ENCODE measurements around the gene CD74. TPM values are rescaled to one million over a fixed set of nuclear protein-coding genes. Genes with fewer than 3 reads are reported as not detected.
A peak's percentile ranks its signal among the peaks of the same experiment; 100 is the strongest.

Gene CD74
- total RNA-seq, 2 donors from 2014 or later: 200 to 485 TPM

DNA sequence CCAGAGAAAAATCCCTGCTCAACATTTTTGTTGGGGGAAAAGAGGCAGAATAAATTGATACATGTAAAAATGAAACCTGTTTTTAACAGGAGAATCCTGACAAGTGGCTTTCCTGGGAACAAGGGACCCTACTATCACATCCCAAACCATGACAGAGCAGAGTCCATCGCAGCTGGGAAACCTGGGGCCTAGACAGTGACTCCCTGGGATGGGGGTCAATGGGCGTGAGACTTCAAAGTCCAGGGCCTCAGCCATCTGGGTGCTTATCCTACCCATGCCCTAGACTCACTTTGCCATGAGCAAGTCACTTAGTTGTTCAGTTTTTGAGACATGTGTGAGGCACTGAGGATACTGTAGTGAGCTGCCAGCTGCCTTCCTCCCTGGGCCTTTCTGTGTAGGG, 49.5 kb downstream of the CD74 start:
- intact Hi-C loops (cut with DNase I): no loop called here

DNA sequence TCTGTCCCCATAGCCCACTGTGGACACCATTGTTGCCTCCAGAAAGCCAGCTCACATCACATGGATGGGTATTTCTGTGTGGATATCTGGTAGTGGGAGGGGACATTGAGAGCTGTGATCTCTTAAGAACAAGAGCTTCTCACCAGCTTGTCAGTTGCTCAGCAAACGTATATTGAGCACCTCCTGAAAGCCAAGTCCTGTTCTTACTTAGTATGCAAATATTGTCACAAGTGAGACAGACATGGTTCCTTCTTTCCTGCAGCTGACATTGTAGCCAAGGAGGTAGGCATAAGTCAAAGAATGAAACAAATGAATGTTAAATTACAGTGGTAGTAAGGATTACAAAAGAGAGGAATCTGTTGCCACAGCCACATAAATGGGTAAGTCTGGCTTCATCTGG, 51.4 kb downstream of the CD74 start:
- Histone ChIP-seq H3K4me1 (peaks cover 9% of the 10 kb centered on the region), H3K27ac (no peak overlapping the region), H3K9ac (ENCODE audit: low read depth in 2 of 2, low read length in 2 of 2) (no peak overlapping the region), H3K9me3 (no peaks in the 10 kb centered on the region), H3K4me3 (no peak overlapping the region), H3K27me3 (no peaks in the 10 kb centered on the region), H3K36me3 (peaks cover 10% of the 10 kb centered on the region)
- intact Hi-C loops (cut with DNase I): no loop called here
- no peak for DNase-seq
- TF ChIP-seq, protein P1, sequence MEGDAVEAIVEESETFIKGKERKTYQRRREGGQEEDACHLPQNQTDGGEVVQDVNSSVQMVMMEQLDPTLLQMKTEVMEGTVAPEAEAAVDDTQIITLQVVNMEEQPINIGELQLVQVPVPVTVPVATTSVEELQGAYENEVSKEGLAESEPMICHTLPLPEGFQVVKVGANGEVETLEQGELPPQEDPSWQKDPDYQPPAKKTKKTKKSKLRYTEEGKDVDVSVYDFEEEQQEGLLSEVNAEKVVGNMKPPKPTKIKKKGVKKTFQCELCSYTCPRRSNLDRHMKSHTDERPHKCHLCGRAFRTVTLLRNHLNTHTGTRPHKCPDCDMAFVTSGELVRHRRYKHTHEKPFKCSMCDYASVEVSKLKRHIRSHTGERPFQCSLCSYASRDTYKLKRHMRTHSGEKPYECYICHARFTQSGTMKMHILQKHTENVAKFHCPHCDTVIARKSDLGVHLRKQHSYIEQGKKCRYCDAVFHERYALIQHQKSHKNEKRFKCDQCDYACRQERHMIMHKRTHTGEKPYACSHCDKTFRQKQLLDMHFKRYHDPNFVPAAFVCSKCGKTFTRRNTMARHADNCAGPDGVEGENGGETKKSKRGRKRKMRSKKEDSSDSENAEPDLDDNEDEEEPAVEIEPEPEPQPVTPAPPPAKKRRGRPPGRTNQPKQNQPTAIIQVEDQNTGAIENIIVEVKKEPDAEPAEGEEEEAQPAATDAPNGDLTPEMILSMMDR (IDR thresholded peaks at IDR 0.05): no peak

More for the DNA sequence above, 49.5 kb downstream of the CD74 start:
- Histone ChIP-seq H3K4me1 (peaks cover 8% of the 10 kb centered on the region), H3K9ac (ENCODE audit: low read depth in 2 of 2, low read length in 2 of 2) (no peak overlapping the region), H3K27ac (no peak overlapping the region), H3K4me3 (no peak overlapping the region), H3K27me3 (no peaks in the 10 kb centered on the region), H3K9me3 (no peaks in the 10 kb centered on the region), H3K36me3 (peaks cover 10% of the 10 kb centered on the region)
- no peak for DNase-seq
- TF ChIP-seq, protein P1 (IDR thresholded peaks at IDR 0.05): no peak

DNA sequence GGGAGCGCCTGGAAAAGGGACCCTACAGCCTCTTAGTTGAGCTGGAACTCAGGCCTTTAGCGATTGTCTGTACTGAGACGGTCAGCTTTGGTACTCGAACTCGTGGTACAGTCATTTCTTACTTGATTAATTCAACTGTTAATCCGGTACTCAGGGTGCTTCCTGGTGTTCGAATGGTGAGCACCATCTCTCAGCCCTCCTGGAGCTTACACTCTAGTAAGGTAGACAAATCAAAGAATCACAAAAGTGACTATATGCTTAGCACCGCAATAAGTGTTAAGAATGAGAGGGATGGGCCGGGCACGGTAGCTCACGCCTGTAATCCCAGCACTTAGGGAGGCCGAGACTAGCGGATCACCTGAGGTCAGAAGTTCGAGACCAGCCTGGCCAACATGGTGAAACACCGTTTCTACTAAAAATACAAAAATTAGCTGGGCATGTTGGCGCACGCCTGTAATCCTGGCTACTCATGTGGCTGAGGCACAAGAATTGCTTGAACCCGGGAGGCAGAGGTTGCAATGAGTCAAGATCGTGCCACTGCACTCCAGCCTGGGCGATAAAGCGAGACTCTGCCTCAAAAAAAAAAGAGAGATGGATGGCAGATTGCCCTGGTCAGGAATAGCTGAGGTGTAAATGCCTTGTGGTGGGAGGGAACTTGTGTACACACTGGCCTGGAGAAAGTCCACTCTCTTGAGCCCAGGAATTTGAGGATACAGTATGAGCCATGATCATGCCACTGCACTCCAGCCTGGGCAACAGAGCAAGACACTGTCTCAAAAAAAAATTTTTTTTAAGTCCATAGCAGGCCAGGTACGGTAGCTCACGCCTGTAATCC, 54.2 kb downstream of the CD74 start:
- peak overlapping the region; percentile 47 for H3K27ac ChIP-seq
- no peaks in the 10 kb centered on the region for H3K9me3 ChIP-seq
- H3K9ac ChIP-seq (ENCODE audit: low read depth in 2 of 2, low read length in 2 of 2): peak overlapping the region; percentile 79 to 85
- DNase-seq: no peak
- peaks cover 10% of the 10 kb centered on the region for H3K36me3 ChIP-seq
- intact Hi-C loops (cut with DNase I): loop anchor here (5.0 kb wide), 1 partner anchor 84 kb away; no protein-coding TSS in a partner anchor
- TF ChIP-seq, protein P1 (IDR thresholded peaks at IDR 0.05): no peak
- H3K27me3 ChIP-seq: no peaks in the 10 kb centered on the region
- H3K4me1 ChIP-seq: peaks cover 9% of the 10 kb centered on the region
- H3K4me3 ChIP-seq: peak overlapping the region; percentile 89

DNA sequence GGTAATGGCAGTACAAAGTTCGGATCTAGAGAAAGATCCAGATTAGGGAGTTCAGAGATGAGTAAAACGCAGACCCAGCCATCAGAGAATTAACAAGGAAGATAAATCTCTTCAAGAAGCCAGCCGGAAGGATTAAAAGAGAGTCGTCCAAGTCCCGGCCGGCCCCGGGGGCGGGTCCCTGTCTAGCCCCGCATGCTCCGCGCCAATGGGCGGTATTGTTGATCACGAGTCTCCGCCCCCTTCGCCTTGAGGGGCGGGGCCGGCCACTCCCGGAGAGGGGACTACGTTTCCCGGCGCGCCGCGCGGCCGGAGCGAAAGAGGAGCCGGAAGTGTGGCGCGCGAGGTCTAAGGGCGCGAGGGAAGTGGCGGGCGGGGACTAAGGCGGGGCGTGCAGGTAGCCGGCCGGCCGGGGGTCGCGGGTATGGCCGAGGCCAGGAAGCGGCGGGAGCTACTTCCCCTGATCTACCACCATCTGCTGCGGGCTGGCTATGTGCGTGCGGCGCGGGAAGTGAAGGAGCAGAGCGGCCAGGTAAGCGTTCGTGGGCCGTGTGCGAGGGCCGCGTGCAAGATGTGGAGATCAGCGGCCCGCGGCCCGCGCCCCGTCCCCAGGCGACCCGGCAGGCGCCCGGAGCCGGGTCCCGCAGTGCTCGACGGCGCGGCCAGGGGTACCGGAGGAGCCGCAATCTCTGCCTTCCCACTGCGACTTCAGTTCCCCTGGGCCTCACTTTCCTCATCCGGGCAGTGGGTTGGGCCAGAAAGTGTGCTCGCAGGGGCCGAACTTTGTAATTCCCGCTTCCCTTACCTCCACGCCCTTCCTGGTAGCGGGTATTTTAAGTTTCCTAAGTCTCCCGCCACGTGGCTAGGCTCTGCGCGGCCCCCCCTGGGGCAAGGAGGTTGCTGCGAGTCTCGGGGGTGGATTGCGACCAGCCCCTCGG, 55.1 kb downstream of the CD74 start, which contains the start of gene TCOF1:
Gene TCOF1, plus strand, starts transcription at position 372 of the 935 bp plus-strand sequence. Its CDS starts 50 bp downstream, at position 422.
- Histone ChIP-seq H3K36me3 (peaks cover 9% of the 10 kb centered on the region), H3K9ac (ENCODE audit: low read depth in 2 of 2, low read length in 2 of 2) (peak within 1 kb of the TSS; percentile 79 to 85), H3K4me3 (peak within 1 kb of the TSS; percentile 89), H3K27ac (peak within 1 kb of the TSS; percentile 47), H3K27me3 (no peaks in the 10 kb centered on the region), H3K9me3 (no peaks in the 10 kb centered on the region), H3K4me1 (peaks cover 9% of the 10 kb centered on the region)
- TF ChIP-seq, protein P1 (IDR thresholded peaks at IDR 0.05): no peak
- intact Hi-C loops (cut with DNase I): loop anchor here (5.0 kb wide), 1 partner anchor 85 kb away; no protein-coding TSS in a partner anchor
- peak; percentile 99 for DNase-seq

Measured in colonic mucosa (tissue), 4 donors.